OCI-LY3 (cell line): ENCODE results near the gene SMPD2.

Source experiments
- CTCF ChIP-seq: fragments of 200-600, 300-600 bp; sonication (generic); IDR thresholded peaks from 2 replicates; pipeline ENCODE4 v1.5.1; 2014; ENCODE audit warnings: antibody characterized with exemption, low read length, low read depth
- EZH2phosphoT487 ChIP-seq: fragments of 200-600 bp; shearing (Covaris generic); IDR thresholded peaks from 2 replicates; pipeline ENCODE4 v1.6.1; 2018; ENCODE audit warnings: antibody characterized with exemption, mixed run types, low read depth

DNA sequence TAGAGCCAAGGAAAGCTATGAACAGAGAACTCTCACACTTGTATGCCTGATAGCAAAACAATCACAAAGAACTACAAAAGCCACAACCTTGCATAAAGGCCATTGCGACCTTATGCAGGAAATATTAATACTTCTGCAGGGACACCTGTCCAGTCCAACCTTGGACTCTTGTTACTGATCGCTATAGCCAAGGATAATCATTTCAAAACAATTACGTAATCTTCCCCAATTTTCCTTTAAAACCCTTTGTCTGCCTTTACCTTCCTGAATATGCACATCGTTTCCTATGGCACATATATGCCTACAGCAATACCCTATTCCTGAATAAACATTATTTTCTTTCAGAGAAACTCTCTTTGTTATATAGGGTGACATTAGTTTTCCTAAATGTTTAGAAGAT lies 22.9 kb upstream of the SMPD2 start:
- no peak for TF ChIP-seq CTCF
- TF ChIP-seq EZH2phosphoT487, result no peak
